Activated naive CD4-positive, alpha-beta T cell treated with anti-CD3 and anti-CD28 coated beads, Interleukin-2, amount 50 U/mL, for 72 hours (primary cell): ENCODE data around the gene GTPBP2. TPM values are rescaled to one million over a fixed set of nuclear protein-coding genes. Genes with fewer than 3 reads are reported as not detected.

ENCODE experiments used
- ATAC-seq, 2 donors: fragments of 150-1000 bp; cut with Tn5 transposase; 2 replicates each; pipeline ENCODE4 v1.10.0; 2021; ENCODE audit warnings: mild to moderate bottlenecking in 2 of 2, moderate library complexity in 2 of 2
- DNase-seq, 2 donors: peaks; one replicate each; pipeline ENCODE4 v3.0.0; 2021 to 2022; ENCODE audit warnings: low spot score in 2 of 2
- H3K27ac Mint-ChIP-seq, 2 donors: one replicate each; pipeline ENCODE4 v1.8.0; 2022; ENCODE audit warnings: mild to moderate bottlenecking in 2 of 2, mixed read lengths in 2 of 2
- H3K36me3 Mint-ChIP-seq, 2 donors: one replicate each; pipeline ENCODE4 v1.8.0; 2022; ENCODE audit warnings: mixed read lengths in 2 of 2
- H3K9me3 Mint-ChIP-seq, 2 donors: one replicate each; pipeline ENCODE4 v1.8.0; 2022; ENCODE audit warnings: mixed read lengths in 2 of 2
- total RNA-seq, 2 donors: library from RNA; stranded (reverse); gene quantifications; one replicate each; pipeline ENCODE4 v1.2.3, GENCODE V29; 2022

The GTPBP2 gene, protein sequence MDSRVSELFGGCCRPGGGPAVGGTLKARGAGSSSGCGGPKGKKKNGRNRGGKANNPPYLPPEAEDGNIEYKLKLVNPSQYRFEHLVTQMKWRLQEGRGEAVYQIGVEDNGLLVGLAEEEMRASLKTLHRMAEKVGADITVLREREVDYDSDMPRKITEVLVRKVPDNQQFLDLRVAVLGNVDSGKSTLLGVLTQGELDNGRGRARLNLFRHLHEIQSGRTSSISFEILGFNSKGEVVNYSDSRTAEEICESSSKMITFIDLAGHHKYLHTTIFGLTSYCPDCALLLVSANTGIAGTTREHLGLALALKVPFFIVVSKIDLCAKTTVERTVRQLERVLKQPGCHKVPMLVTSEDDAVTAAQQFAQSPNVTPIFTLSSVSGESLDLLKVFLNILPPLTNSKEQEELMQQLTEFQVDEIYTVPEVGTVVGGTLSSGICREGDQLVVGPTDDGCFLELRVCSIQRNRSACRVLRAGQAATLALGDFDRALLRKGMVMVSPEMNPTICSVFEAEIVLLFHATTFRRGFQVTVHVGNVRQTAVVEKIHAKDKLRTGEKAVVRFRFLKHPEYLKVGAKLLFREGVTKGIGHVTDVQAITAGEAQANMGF
- 10 to 100 TPM; 84.1 to 85.8 TPM for total RNA-seq

DNA sequence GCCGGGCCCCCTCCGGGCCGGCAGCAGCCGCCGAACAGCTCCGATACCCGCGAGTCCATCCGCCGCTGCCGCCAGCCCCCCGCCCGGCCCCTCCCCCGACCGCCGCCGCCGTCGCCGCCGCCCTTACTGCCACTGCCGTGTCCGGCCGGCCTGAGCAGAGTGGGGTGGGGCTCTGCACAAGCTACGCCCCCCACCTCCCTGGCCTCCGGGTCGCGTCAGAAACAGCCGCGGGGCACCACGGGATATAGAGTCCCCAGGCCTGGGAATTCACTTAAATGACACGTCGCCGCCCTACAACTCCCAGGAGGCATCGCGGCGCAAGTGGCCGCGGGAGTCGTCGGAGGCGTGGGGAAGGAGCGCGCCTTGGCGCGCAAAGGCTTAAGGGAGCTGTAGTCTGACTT is at the start of gene GTPBP2:
TSS of gene GTPBP2 (minus strand) at position 161 of the 401 bp plus-strand sequence. CDS start at position 59, 102 bp downstream.
- Mint-ChIP-seq H3K9me3 (no peaks in the 10 kb centered on the region), H3K36me3 (peaks cover 11 to 24% of the 10 kb centered on the region in 2 donors), H3K27ac (peak within 1 kb of the TSS; percentile 98 to 100)
- ATAC-seq, result peak; percentile 85 to 86
- DNase-seq, result peak; percentile 96

DNA sequence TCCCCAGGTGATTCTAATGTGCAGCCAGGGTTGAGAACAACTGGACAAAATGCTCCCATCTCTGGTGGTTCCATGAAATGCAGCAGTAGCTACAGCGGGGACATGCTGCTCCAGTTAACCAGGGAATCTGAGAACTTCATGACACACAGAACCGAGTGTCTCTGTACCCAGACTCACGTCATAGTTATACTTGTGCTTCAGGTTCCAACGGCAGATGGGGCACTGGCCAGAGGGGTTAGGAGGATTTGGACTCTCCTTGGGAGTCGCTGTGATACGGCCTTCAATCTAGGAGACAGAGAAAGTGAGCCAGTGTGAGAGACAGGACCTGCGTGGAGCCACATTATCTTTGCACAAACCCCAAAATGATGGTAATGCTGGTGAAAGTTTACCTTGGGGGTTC is 49.3 kb upstream of the GTPBP2 start:
- Mint-ChIP-seq H3K9me3 (no peaks in the 10 kb centered on the region), H3K27ac (peak overlapping the region in 1 of 2 donors; percentile 85), H3K36me3 (no peaks in the 10 kb centered on the region)
- DNase-seq (no peak), ATAC-seq (no peak)

DNA sequence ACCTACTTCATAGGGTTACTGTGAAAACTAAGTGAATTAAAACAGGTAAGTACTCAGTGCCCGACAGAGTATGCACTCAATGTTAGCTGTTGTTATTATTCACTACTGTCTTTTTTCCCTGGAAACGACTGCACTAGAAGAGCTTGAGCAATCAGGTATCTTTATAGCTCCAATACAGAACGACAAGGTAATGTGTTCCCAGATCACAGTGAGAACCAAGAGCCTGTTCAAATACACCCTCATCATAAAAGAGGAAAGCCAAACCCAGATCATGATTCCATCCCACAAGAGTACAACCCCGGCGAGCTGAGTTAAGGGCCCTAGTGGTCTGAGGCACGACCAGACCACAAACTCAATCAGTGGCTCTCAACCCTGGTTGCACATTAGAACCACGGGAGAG is 48.7 kb upstream of the GTPBP2 start:
- Mint-ChIP-seq H3K36me3 (no peaks in the 10 kb centered on the region), H3K27ac (peak overlapping the region in 1 of 2 donors; percentile 30), H3K9me3 (no peaks in the 10 kb centered on the region)
- DNase-seq (no peak), ATAC-seq (no peak)

DNA sequence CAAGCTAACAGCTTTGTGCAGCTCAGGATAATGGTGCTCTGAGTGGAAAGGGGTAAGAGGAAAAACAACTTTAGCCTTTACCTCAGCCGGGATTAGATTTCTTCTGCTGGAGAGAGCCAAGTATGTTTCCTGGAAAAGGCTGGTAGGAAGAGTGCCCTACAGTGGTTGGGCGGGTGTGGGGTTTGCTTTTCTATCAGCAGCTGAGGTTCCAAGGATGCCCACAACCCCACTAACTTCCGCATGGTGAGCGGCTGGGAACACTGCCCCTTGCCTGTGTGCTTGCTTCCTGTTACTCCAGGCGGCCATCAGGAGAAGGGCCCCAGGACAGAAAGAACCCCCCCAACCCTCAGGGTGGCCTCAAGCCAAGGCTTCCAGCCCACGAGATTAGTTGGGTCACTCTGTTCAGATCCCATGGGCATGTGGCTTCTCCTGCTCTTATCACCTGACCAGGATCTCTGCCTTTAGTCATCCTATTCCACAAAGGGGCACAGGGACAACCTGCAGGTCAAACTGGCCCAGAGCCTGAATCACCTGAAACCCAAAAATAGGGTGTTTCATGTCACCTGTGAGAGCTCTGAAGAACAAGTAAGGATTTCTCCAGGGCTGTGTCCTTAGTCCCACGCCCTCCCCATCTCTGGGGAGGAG is 48.0 kb upstream of the GTPBP2 start:
- H3K36me3 Mint-ChIP-seq, result no peaks in the 10 kb centered on the region
- no peaks in the 10 kb centered on the region for H3K9me3 Mint-ChIP-seq
- ATAC-seq (no peak), DNase-seq (no peak)
- no peak overlapping the region for H3K27ac Mint-ChIP-seq

DNA sequence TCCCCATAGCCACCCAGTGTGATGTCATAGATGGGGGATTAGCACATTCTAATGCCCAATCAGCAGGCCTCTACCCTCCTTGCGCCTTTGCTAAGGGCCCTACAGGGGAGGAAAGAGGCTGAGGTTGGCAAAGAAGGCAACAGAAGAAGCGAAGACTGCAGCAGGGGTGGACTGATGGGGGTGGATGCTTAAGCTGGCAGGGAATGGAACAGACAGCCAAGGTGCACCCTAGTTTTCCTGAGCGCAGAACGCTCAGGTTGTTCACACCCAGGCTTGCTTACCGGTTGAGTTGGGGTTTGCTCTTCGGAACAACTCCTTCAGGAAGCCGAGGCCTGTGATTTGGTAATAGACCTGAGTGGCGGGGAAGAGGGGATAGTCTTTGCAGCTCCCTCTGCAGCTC is 45.9 kb upstream of the GTPBP2 start:
- H3K27ac Mint-ChIP-seq, result peak overlapping the region; percentile 55 to 81
- H3K9me3 Mint-ChIP-seq, result no peaks in the 10 kb centered on the region
- no peaks in the 10 kb centered on the region for H3K36me3 Mint-ChIP-seq
- DNase-seq (no peak), ATAC-seq (no peak)

DNA sequence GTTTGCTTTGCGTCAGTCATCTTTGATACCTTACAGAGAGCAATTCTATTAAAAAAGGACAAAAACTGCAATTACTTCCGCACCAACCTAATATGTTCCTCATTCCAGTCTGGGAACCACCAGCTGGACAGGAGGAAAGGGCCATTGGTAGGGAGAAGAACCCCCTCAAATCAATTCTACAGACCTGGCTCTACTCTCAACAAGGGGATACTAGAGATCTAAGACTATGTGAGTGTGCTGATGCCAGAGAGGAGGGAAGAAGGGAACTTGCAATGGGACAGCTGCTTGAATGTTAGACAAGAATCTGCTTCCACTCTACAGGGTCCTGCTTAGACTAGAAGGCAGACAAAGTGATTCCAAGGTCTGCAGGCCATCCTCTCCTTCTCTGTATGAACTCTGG is 45.2 kb upstream of the GTPBP2 start:
- Mint-ChIP-seq H3K36me3 (no peaks in the 10 kb centered on the region), H3K27ac (peak overlapping the region in 1 of 2 donors; percentile 81), H3K9me3 (no peaks in the 10 kb centered on the region)
- no peak for DNase-seq
- no peak for ATAC-seq

DNA sequence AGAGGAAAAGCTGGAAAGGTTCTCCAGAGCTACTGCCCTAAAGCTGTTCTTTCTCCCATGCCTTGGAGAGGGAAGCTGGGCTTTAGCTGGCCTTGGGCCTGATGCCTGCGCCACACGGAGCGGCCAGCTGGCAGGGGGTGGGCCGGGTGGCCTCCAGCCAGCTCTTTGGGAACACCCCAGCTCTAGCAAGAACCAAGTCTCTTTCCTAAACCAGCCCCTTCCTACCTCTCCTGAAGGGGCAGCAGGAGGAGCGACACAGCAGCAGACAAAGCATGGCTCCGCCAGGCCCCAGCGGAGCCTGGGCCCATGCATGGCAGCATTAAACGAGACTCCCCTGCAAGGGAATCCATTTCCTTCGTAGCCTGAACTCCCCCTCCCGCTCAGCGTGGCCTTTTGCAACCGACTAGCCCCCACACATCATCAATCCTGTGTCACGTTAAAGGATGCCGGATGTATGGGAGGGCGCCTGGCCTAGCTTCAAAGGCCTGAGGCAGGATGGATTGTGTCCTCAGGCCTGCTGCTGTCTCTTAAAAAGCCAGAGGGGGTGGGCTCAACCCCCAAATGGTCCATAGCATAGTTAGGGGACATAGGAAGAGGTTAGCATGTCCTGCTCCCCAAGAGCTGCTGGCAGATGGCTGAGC is 44.5 kb upstream of the GTPBP2 start:
- no peaks in the 10 kb centered on the region for H3K36me3 Mint-ChIP-seq
- DNase-seq (no peak), ATAC-seq (no peak)
- H3K27ac Mint-ChIP-seq, result no peak overlapping the region
- no peaks in the 10 kb centered on the region for H3K9me3 Mint-ChIP-seq

DNA sequence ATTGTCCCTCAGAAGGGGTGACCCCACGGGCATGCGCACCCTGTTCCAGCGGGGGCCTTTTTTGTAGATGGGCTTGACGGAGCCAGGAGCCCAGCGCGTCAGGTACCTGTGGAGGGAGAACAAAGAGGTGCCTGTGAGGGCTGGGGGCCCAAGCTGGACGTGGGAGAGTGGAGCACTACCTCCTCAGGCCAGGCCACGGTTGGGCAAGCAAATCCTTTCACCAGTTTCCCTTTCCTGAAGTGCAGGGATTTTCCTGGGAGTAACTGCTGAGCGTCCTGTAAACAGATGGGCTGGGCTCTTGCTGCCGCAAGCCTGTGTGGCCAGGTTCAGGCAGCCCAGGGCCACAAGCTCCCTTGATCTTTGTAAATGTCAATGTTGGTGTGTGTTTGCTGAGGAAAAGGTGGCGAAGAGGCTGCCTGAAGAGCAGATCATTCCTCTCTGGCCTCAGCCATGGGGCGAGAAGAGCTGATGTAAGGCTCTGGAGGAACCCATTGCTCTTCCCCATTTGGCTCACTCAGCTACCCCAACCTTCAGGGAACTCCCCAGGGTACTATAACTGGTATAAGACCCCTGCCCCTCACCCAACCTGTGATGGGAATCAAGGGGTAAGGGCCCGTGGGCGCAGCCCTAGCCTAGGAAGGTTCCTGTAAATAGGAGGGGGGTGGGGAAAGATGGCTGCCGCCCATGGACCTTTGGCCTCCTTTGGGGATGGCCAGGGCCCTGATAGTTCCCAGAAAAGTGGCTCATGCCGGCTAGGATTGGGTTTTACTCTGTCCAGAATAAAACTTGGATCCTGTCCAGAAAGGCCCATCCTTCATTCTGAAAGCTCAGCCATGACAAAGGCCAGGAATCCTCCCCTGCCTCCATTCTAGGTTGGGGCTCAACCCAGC is 43.0 kb upstream of the GTPBP2 start:
- no peaks in the 10 kb centered on the region for H3K36me3 Mint-ChIP-seq
- DNase-seq (no peak), ATAC-seq (no peak)
- no peaks in the 10 kb centered on the region for H3K9me3 Mint-ChIP-seq
- H3K27ac Mint-ChIP-seq, result peak overlapping the region in 1 of 2 donors; percentile 42

DNA sequence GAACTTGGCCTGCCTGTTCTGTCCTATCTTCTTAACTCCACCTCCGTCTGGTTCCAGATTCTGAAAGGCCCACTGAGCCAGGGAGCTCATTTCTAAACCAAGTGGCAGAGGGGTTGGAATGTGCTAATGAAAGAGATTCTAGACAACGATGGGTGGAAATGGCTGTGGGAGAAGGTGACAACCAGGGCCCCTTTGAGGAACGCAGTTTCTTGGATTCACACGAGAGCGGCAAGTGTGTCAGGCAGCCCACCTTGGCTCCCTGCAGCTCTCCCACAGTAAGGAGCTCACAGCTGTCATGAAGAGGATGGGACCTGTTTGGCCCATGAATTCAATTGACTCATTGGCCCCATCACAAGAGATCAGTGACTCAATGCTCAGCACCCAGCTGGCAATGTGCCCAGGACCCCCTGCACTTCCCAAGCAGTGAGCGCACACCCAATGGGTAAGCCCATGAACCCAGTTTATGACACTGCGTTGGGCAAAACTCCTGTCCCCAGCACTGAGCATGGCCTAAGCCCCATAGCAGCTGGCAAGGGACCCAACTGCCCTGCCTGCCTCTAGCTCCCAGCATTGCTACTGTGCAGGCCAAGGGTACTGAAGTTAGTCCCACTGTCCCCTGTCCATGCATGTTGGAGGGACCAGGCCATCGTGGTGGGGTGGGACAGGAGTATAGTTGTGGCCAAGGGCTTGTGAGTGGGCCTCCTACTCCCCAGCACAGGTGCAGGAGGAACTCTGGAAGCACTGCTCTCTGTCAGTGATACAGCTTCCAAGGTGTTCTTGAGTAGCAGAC is 42.1 kb upstream of the GTPBP2 start:
- H3K27ac Mint-ChIP-seq, result peak overlapping the region; percentile 80 to 90
- no peaks in the 10 kb centered on the region for H3K36me3 Mint-ChIP-seq
- H3K9me3 Mint-ChIP-seq, result no peaks in the 10 kb centered on the region
- DNase-seq (no peak), ATAC-seq (no peak)

DNA sequence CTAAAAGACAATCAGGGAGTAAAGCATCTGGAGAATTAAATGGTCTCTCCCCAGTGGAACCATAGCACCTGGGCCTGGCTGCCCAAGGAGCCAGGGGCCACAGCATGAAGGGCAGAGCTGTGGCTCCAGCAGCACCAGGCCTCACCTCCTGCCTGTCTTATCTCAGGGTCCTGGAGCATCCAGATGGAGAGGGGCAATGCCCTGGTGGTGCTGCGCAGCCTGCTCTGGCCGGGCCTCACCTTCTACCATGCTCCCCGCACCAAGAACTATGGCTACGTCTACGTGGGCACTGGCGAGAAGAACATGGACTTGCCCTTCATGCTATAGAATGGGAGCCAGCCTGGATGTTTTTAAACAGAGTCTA is 41.5 kb upstream of the GTPBP2 start:
- no peak for ATAC-seq
- peak overlapping the region; percentile 80 to 90 for H3K27ac Mint-ChIP-seq

DNA sequence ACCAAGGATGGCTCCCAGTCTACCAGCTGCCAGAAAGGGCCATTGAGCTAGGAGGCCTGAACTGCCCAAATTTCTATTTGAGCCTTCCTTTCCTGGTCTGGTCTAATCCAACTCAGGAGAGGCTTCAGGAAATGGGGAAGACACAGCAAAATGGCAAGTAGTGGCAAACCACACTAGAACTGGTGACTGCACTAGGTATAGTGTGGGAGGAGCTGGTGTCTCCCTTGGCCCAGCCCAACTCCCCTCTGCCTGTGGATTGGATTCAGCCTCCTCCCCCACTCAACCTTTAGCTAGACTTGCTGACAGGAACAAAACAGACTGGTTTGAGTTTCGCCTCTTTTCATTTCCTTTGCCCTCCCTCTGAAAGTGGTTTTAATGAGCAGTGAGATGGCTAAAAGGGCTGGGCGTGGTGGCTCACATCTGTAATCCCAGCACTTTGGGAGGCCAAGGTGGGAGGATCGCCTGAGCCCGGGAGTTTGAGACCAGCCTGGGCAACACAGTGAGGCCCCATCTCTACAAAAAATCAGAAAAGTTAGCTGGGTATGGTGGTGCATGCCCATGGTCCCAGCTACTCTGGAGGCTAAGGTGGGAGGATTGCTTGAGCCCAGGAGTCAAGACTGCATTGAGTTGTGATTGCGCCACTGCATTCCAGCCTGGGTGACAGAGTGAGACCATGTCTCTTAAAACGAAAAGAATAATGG is 41.0 kb upstream of the GTPBP2 start:
- no peaks in the 10 kb centered on the region for H3K36me3 Mint-ChIP-seq
- H3K27ac Mint-ChIP-seq, result peak overlapping the region; percentile 80 to 87
- H3K9me3 Mint-ChIP-seq, result no peaks in the 10 kb centered on the region
- DNase-seq (peak in 1 of 2 donors; percentile 36), ATAC-seq (peak; percentile 66 to 72)

More for the DNA sequence above, 41.5 kb upstream of the GTPBP2 start:
- H3K9me3 Mint-ChIP-seq, result no peaks in the 10 kb centered on the region
- DNase-seq, result no peak
- H3K36me3 Mint-ChIP-seq, result no peaks in the 10 kb centered on the region

DNA sequence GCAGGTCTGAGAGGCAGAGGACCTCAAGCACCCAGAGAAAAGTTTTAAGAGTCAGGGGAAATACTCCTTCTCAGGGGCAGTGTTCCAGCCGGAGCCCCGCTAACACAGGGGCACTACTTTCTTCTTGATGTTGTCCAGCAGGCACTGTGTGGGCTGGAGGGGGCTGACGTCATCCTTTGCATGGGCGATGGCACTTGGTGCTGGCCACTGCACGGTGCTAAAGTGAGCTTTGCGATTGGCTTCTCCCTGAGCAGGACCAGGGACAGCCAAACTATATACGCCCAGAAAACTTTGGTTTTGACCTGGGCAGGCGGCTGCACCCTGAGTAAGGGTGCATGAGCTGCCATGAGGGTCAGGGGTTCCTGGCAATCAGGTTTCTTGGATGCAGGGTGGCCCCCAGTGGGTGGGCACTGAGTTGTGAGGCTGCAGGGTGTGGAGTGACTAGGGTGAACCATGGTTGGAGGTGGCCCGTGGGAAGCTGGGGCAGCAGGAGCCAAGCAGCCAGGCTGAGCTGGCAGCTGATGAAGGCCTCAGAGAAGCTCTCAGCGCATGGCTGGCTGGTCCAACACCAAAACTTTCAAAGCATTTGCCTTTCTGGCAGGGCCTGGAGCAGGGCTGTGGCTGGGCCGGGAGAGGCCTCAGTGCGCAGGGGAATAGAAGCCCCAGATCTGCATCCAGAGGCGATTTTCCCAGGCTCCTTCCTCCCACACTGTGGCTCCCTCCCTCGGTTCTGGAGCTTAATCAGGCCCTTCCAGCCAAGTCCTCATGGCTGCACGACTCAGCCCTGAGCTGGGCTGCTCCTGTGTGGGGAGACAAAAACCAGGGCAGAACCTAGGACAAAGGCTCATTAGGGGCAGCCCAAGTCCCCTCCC is 40.2 kb upstream of the GTPBP2 start:
- ATAC-seq (peak; percentile 5 to 19), DNase-seq (no peak)
- Mint-ChIP-seq H3K27ac (peak overlapping the region; percentile 80 to 87), H3K36me3 (no peaks in the 10 kb centered on the region), H3K9me3 (no peaks in the 10 kb centered on the region)

DNA sequence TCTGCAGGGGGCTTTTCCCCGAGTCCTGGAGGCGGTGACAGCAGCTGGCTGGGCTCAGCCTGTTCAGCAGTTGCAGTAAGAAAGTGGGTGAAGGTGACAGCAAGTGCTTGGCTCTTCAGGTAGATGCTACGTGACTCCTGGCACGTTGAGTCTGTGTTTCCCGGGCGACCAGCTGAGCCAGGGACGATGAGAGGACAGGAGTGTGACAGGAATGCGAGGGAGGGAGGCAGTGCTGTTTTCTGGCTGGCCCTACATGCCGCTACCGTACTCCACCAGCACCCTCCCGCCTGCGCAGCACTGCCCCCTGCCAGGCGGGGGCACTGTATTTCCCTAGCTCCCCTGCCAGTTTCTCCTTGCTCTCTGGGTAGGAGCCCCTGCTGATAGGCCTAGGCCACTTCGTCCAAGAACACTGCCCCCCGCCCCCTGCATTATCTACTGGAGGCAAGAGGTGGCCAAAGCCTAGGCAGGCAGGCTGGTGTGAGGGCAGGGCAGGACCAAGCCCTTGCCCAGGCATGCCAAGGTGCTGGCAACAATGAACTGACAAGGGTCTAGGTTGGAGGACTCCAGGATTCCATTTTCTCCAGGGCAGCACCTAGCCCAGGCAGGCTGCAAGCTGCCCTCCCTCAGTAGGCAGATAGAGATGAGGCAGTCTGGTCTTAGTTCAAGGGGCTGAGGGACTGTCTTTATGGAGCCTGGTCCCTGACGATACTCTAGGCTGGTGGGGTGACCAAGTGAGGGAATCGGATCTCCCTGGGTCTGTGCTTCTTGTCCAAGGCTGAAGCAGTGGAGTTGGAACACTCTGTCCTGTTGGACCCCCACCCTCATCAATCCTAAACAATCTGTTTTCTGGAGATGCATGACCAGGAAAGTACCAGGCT is 39.3 kb upstream of the GTPBP2 start:
- ATAC-seq (peak; percentile 40 to 70), DNase-seq (peak in 1 of 2 donors; percentile 62)
- Mint-ChIP-seq H3K36me3 (no peaks in the 10 kb centered on the region), H3K9me3 (no peaks in the 10 kb centered on the region), H3K27ac (peak overlapping the region; percentile 80 to 87)
